PFSK-1 (cell line): Measurements from ENCODE around the gene GDF2.

ENCODE experiments used
- FOXP2 ChIP-seq: optimal IDR thresholded peaks from 2 replicates; pipeline ENCODE3; 2011; ENCODE audit warnings: borderline replicate concordance, control low read depth, inconsistent platforms; ENCODE audit not compliant: insufficient read depth; ENCODE audit errors: extremely low read length, extremely low read depth
- POLR2AphosphoS5 ChIP-seq: IDR thresholded peaks from 2 replicates; pipeline ENCODE4 v1.6.1; 2012; ENCODE audit warnings: low read depth, mild to moderate bottlenecking, control low read depth, low read length, moderate library complexity
- REST ChIP-seq, 2 experiments: IDR thresholded peaks; 2 replicates each; pipeline versions ENCODE4 v1.6.1 to v1.8.0; 2011 to 2012; ENCODE audit warnings: low read depth in 2 of 2, low read length in 2 of 2, control low read depth in 1 of 2, inconsistent platforms in 1 of 2, mild to moderate bottlenecking in 1 of 2, moderate library complexity in 1 of 2; ENCODE audit not compliant: insufficient read depth in 1 of 2
- SIN3A ChIP-seq: IDR thresholded peaks from 2 replicates; pipeline ENCODE4 v1.6.1; 2012; ENCODE audit warnings: mild to moderate bottlenecking, low read length, moderate library complexity, borderline replicate concordance; ENCODE audit not compliant: insufficient read depth
- TAF1 ChIP-seq: IDR thresholded peaks from 2 replicates; pipeline ENCODE4 v1.6.1; 2012; ENCODE audit warnings: low read length, control low read depth, borderline replicate concordance; ENCODE audit not compliant: insufficient read depth

GDF2 gene

GRCh38 chr10:47303105-47303504 is 19.1 kb upstream of the GDF2 start:
- no peak for TF ChIP-seq FOXP2
- no peak for TF ChIP-seq REST (IDR thresholded peaks at IDR 0.05; ENCODE audit: insufficient read depth in 1 of 2, low read depth in 2 of 2, low read length in 2 of 2)

- TF ChIP-seq POLR2AphosphoS5 (no peak), REST (IDR thresholded peaks at IDR 0.05; ENCODE audit: insufficient read depth in 1 of 2, low read depth in 2 of 2, low read length in 2 of 2) (no peak), FOXP2 (no peak), TAF1 (no peak), SIN3A (no peak)
Observed at GRCh38 chr10:47303866-47304265, 18.4 kb upstream of the GDF2 start.

GRCh38 chr10:47305566-47305965 is 16.7 kb upstream of the GDF2 start:
- TF ChIP-seq SIN3A = no peak
- TF ChIP-seq POLR2AphosphoS5 = no peak
- no peak for TF ChIP-seq FOXP2
- TF ChIP-seq REST (IDR thresholded peaks at IDR 0.05; ENCODE audit: insufficient read depth in 1 of 2, low read depth in 2 of 2, low read length in 2 of 2) = no peak
- TF ChIP-seq TAF1 = no peak

DNA sequence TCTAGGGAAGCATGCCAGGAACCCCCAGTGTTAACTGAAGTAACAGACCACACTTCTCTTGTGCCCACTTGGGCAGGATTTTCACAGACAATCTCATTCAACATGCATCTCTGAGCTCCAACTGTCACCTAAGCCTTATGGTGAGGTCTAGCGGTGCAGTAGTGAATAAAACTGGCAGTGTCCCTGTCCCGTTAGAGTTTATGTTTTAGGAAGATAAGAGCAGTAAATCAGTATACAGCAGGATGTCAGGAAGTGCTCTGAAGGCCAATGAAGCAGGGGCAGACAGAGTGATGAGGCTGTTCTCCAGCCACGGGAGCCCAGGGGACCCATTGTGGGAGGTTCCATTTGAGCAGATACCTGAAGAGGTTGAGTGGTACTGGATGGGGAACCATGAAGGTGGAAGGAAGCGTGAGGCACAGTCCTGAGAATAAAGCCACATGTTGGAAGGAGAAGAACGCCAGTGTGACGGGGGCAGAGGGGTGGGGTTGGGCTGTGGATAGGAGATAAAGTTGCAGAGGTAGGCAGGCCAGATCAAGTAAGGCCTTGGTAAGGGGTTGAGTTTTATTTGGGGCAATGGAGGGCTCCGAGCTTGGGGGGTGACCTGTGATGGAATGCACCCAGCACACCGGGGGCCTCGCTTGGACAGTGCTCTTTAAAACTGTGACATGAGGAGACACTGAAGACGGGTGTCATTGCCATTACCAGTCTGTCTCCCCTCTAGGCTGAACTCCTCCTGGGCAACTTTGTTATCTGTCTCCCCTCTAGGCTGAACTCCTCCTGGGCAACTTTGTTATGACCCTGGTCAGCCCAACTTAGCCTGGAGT is 15.7 kb upstream of the GDF2 start:
- TF ChIP-seq REST (IDR thresholded peaks at IDR 0.05; ENCODE audit: insufficient read depth in 1 of 2, low read depth in 2 of 2, low read length in 2 of 2) = no peak

- no peak for TF ChIP-seq FOXP2
- no peak for TF ChIP-seq TAF1
- no peak for TF ChIP-seq REST (IDR thresholded peaks at IDR 0.05; ENCODE audit: insufficient read depth in 1 of 2, low read depth in 2 of 2, low read length in 2 of 2)
- TF ChIP-seq SIN3A = no peak
- no peak for TF ChIP-seq POLR2AphosphoS5
Observed at GRCh38 chr10:47307381-47307780, 14.9 kb upstream of the GDF2 start.
